GM12892 (cell line): Measurements from ENCODE around the gene TTR.

Experiments used
- POLR2A ChIP-seq: IDR thresholded peaks from 2 replicates; pipeline ENCODE4 v1.6.1; 2011; ENCODE audit warnings: low read depth, low read length, control low read depth
- POLR2AphosphoS5 ChIP-seq: IDR thresholded peaks from 2 replicates; pipeline ENCODE4 v1.6.1; 2011; ENCODE audit warnings: low read depth, low read length, control low read depth

DNA sequence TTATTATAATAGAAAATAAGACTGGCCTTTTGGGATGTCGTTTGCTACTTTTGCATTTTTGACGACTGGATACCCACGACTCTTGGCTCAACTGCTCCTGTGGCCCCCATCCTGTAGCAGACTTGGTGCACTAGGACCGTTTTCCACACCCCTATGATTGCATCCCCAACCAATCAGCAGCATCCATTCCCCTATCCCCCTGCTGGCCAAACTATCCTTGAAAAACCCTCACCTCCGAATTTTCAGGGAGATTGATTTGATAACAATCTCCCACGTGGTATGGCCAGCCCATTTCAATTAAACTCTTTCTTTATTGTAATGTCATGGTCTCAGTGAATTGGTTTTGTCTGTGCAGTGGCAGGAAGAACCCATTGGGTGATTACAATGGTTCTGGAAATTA lies 37.9 kb upstream of the TTR start:
- TF ChIP-seq POLR2A (no peak), POLR2AphosphoS5 (no peak)
